H9 (cell line): ENCODE measurements around the gene TAF4. TPM values are rescaled to one million over a fixed set of nuclear protein-coding genes. Genes with fewer than 3 reads are reported as not detected.

ENCODE experiments used
- DNase-seq: peaks from one replicate; pipeline ENCODE4 v3.0.0-alpha.2; 2017
- H2AFZ ChIP-seq: one replicate; pipeline ENCODE4 v1.6.1; 2013; ENCODE audit warnings: mild to moderate bottlenecking, low read length, control low read depth, moderate library complexity
- H2AK5ac ChIP-seq: 2 replicates; pipeline ENCODE4 v1.6.1; 2013; ENCODE audit warnings: low read length, control low read depth, mixed read lengths; ENCODE audit not compliant: insufficient read length
- H2BK120ac ChIP-seq: one replicate; pipeline ENCODE4 v1.6.1; 2013; ENCODE audit warnings: low read depth, mild to moderate bottlenecking, low read length, control low read depth, inconsistent platforms; ENCODE audit not compliant: poor library complexity, severe bottlenecking
- H2BK12ac ChIP-seq: 2 replicates; pipeline ENCODE4 v1.6.1; 2013; ENCODE audit warnings: low read length, control low read depth, mixed read lengths, low read depth; ENCODE audit not compliant: insufficient read length
- H2BK15ac ChIP-seq: 2 replicates; pipeline ENCODE4 v1.6.1; 2013; ENCODE audit warnings: low read depth, low read length, control low read depth
- H2BK20ac ChIP-seq: one replicate; pipeline ENCODE4 v1.6.1; 2013; ENCODE audit warnings: low read depth, mild to moderate bottlenecking, low read length, control low read depth, inconsistent platforms; ENCODE audit not compliant: poor library complexity, severe bottlenecking
- H2BK5ac ChIP-seq: 2 replicates; pipeline ENCODE4 v1.6.1; 2013; ENCODE audit warnings: low read length, control low read depth, mixed read lengths; ENCODE audit not compliant: insufficient read length
- H3K14ac ChIP-seq: 2 replicates; pipeline ENCODE4 v1.6.1; 2013; ENCODE audit warnings: low read length, control low read depth; ENCODE audit not compliant: insufficient read depth
- H3K18ac ChIP-seq: 2 replicates; pipeline ENCODE4 v1.6.1; 2013; ENCODE audit warnings: low read depth, mild to moderate bottlenecking, mixed read lengths, low read length, control low read depth; ENCODE audit not compliant: insufficient read length
- H3K23ac ChIP-seq: 2 replicates; pipeline ENCODE4 v1.6.1; 2013; ENCODE audit warnings: low read length, control low read depth, mixed read lengths, low read depth; ENCODE audit not compliant: insufficient read length
- H3K23me2 ChIP-seq: 2 replicates; pipeline ENCODE4 v1.6.1; 2013; ENCODE audit warnings: low read depth, mild to moderate bottlenecking, mixed read lengths, low read length, control low read depth; ENCODE audit not compliant: insufficient read length, poor library complexity, severe bottlenecking
- H3K27ac ChIP-seq: 2 replicates; pipeline ENCODE4 v1.5.1; 2013; ENCODE audit warnings: low read length, control low read depth, mixed read lengths, low read depth; ENCODE audit not compliant: insufficient read length
- H3K27me3 ChIP-seq: 2 replicates; pipeline ENCODE4 v1.6.1; 2013; ENCODE audit warnings: low read length, control low read depth, inconsistent platforms; ENCODE audit not compliant: insufficient read depth
- H3K4ac ChIP-seq: 2 replicates; pipeline ENCODE4 v1.6.1; 2013; ENCODE audit warnings: low read depth, mild to moderate bottlenecking, control low read depth, inconsistent platforms, low read length, moderate library complexity
- H3K4me1 ChIP-seq: 2 replicates; pipeline ENCODE4 v1.6.1; 2013; ENCODE audit warnings: low read length, control low read depth, inconsistent platforms; ENCODE audit not compliant: insufficient read depth
- H3K4me2 ChIP-seq: 2 replicates; pipeline ENCODE4 v1.6.1; 2013; ENCODE audit warnings: low read length, control low read depth, mixed read lengths; ENCODE audit not compliant: insufficient read length, insufficient read depth
- H3K56ac ChIP-seq: 2 replicates; pipeline ENCODE4 v1.6.1; 2013; ENCODE audit warnings: low read depth, mild to moderate bottlenecking, mixed read lengths, low read length, control low read depth; ENCODE audit not compliant: insufficient read length
- H3K79me1 ChIP-seq: 2 replicates; pipeline ENCODE4 v1.6.1; 2013; ENCODE audit warnings: low read depth, mild to moderate bottlenecking, moderate library complexity, low read length, control low read depth, inconsistent platforms; ENCODE audit not compliant: insufficient read depth, poor library complexity, severe bottlenecking
- H3K79me2 ChIP-seq: 2 replicates; pipeline ENCODE4 v1.6.1; 2013; ENCODE audit warnings: low read length, control low read depth, inconsistent platforms; ENCODE audit not compliant: insufficient read depth
- H3K9ac ChIP-seq: 2 replicates; pipeline ENCODE4 v1.6.1; 2013; ENCODE audit warnings: low read length, control low read depth, mixed read lengths; ENCODE audit not compliant: insufficient read length; ENCODE audit errors: extremely low read depth
- H3K9me3 ChIP-seq: one replicate; pipeline ENCODE4 v1.6.1; 2013; ENCODE audit warnings: low read depth, low read length, inconsistent platforms; ENCODE audit not compliant: control insufficient read depth
- H3T11ph ChIP-seq: one replicate; pipeline ENCODE4 v1.6.1; 2013; ENCODE audit warnings: mild to moderate bottlenecking, low read length, control low read depth, inconsistent platforms
- H4K20me1 ChIP-seq: one replicate; pipeline ENCODE4 v1.6.1; 2013; ENCODE audit not compliant: control insufficient read depth, insufficient read length, insufficient read depth
- H4K5ac ChIP-seq: 2 replicates; pipeline ENCODE4 v1.6.1; 2013; ENCODE audit warnings: low read depth, mild to moderate bottlenecking, mixed read lengths, low read length, control low read depth; ENCODE audit not compliant: insufficient read length
- H4K8ac ChIP-seq: replicated peaks from 2 replicates; pipeline ENCODE4 v1.6.1; 2013; ENCODE audit warnings: low read length, control low read depth, mixed read lengths, low read depth; ENCODE audit not compliant: insufficient read length
- H4K91ac ChIP-seq: 2 replicates; pipeline ENCODE4 v1.6.1; 2013; ENCODE audit warnings: low read depth, mild to moderate bottlenecking, moderate library complexity, mixed read lengths, low read length, control low read depth; ENCODE audit not compliant: insufficient read length
- H3K27ac Mint-ChIP-seq, 3 experiments: 2 replicates in 2 of 3; 3 replicates in 1 of 3; pipeline ENCODE4 v1.8.0; 2020 to 2021; ENCODE audit warnings: mixed read lengths in 3 of 3, mild to moderate bottlenecking in 1 of 3, moderate library complexity in 1 of 3
- H3K27me3 Mint-ChIP-seq: 2 replicates; pipeline ENCODE4 v1.8.0; 2021; ENCODE audit warnings: low read depth, mild to moderate bottlenecking, moderate library complexity, mixed read lengths
- H3K36me3 Mint-ChIP-seq, 3 experiments: 2 replicates in 2 of 3; 3 replicates in 1 of 3; pipeline ENCODE4 v1.8.0; 2020 to 2021; ENCODE audit warnings: low read depth in 3 of 3, mixed read lengths in 3 of 3; ENCODE audit not compliant: insufficient read depth in 1 of 3
- H3K4me1 Mint-ChIP-seq, 2 experiments: 2 replicates each; pipeline ENCODE4 v1.8.0; 2020; ENCODE audit warnings: mixed read lengths in 2 of 2
- H3K4me3 Mint-ChIP-seq, 2 experiments: 2 replicates in 1 of 2; 3 replicates in 1 of 2; pipeline ENCODE4 v1.8.0; 2020 to 2021; ENCODE audit warnings: mild to moderate bottlenecking in 2 of 2, mixed read lengths in 2 of 2, moderate library complexity in 1 of 2
- H3K9me3 Mint-ChIP-seq, 2 experiments: 2 replicates in 1 of 2; 3 replicates in 1 of 2; pipeline ENCODE4 v1.8.0; 2020; ENCODE audit warnings: mild to moderate bottlenecking in 2 of 2, mixed read lengths in 2 of 2, moderate library complexity in 1 of 2
- WGBS: extraction: QIAGEN DNeasy Blood & Tissue Kit; methylation state at CpG from one replicate; pipeline ENCODE4 v1.1.7; 2013; ENCODE audit warnings: missing lambda C conversion rate, low lambda C conversion rate, mixed read lengths; ENCODE audit not compliant: insufficient read length; ENCODE audit errors: extremely low coverage; 5-methylcytosine and 5-hydroxymethylcytosine counted together
- total RNA-seq: library from RNA; stranded (reverse); gene quantifications from 2 replicates; pipeline ENCODE4 v1.2.1, GENCODE V29; 2021
- TF ChIP-seq, protein P1 (sequence below): fragments of 200-600 bp; sonication (generic); conservative IDR thresholded peaks from 3 replicates; pipeline ENCODE4 v1.8.0; 2021; ENCODE audit warnings: antibody characterized with exemption, mild to moderate bottlenecking

The TAF4 gene
- total RNA-seq, 1 experiment from 2014 or later: 30.8 TPM

GRCh38 chr20:61958773-61959700 lies 106.6 kb downstream of the TAF4 start:
- no peaks in the 10 kb centered on the region for H3K27me3 Mint-ChIP-seq
- no peaks in the 10 kb centered on the region for H4K20me1 ChIP-seq
- no peaks in the 10 kb centered on the region for H3K23me2 ChIP-seq
- H2BK120ac ChIP-seq: no peak overlapping the region
- no peaks in the 10 kb centered on the region for H3K4me1 ChIP-seq
- H3K56ac ChIP-seq: no peak overlapping the region
- peaks cover 0 to 3% (median 0%) of the 10 kb centered on the region in 3 experiments; a peak in 2 of 7 replicates for H3K36me3 Mint-ChIP-seq
- H3K4me3 Mint-ChIP-seq: no peak overlapping the region
- no peak overlapping the region for H3K18ac ChIP-seq
- H3K79me1 ChIP-seq: no peaks in the 10 kb centered on the region
- no peak overlapping the region for H2BK20ac ChIP-seq
- H4K91ac ChIP-seq: no peak overlapping the region
- no peak overlapping the region for H2BK12ac ChIP-seq
- DNase-seq: peak; percentile 83
- no peak overlapping the region for H4K8ac ChIP-seq
- H3K27me3 ChIP-seq: no peaks in the 10 kb centered on the region
- H3K27ac ChIP-seq: no peak overlapping the region
- no peaks in the 10 kb centered on the region for H3K79me2 ChIP-seq
- WGBS: no CpG with 5 or more reads among the region's 22 CpGs
- no peak overlapping the region for H3K4me2 ChIP-seq
- no peak overlapping the region for H3K9ac ChIP-seq
- no peak overlapping the region for H2AK5ac ChIP-seq
- no peak overlapping the region for H3K4ac ChIP-seq
- no peak overlapping the region for H4K5ac ChIP-seq
- no peak overlapping the region for H3K14ac ChIP-seq
- no peaks in the 10 kb centered on the region for H3K9me3 ChIP-seq
- TF ChIP-seq, protein P1, sequence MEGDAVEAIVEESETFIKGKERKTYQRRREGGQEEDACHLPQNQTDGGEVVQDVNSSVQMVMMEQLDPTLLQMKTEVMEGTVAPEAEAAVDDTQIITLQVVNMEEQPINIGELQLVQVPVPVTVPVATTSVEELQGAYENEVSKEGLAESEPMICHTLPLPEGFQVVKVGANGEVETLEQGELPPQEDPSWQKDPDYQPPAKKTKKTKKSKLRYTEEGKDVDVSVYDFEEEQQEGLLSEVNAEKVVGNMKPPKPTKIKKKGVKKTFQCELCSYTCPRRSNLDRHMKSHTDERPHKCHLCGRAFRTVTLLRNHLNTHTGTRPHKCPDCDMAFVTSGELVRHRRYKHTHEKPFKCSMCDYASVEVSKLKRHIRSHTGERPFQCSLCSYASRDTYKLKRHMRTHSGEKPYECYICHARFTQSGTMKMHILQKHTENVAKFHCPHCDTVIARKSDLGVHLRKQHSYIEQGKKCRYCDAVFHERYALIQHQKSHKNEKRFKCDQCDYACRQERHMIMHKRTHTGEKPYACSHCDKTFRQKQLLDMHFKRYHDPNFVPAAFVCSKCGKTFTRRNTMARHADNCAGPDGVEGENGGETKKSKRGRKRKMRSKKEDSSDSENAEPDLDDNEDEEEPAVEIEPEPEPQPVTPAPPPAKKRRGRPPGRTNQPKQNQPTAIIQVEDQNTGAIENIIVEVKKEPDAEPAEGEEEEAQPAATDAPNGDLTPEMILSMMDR: no peak
- H2BK5ac ChIP-seq: no peak overlapping the region
- no peaks in the 10 kb centered on the region; a peak in 1 of 5 replicates for H3K9me3 Mint-ChIP-seq
- peak overlapping the region; percentile 90 for H2AFZ ChIP-seq
- H3T11ph ChIP-seq: no peak overlapping the region
- no peak overlapping the region for H3K23ac ChIP-seq
- H3K27ac Mint-ChIP-seq: peak overlapping the region in 2 of 3 experiments; percentile 20 to 32; a peak in 3 of 7 replicates
- peaks cover 16 to 39% of the 10 kb centered on the region in 2 experiments for H3K4me1 Mint-ChIP-seq
- no peak overlapping the region for H2BK15ac ChIP-seq
